ENCODE data around the gene UPP2.

Gene UPP2

DNA sequence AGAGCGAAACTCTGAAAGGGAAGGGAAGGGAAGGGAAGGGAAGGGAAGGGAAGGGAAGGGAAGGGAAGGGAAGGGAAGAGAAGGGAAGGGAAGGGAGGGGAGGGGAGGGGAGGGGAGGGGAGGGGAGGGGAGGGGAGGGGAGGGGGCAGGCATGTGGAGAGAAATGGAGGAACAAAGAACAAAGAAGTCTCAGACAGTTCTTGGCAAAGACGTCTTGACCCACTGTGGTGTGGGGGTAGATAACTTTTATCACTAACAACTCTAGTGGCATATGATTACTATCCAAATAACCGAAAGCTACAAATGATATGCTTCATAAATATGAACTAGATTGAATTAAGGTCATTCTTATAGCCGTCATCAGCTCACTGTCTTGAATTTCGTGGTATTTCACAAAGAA, 3.2 kb downstream of the UPP2 start:
- DNase-seq (ENCODE audit: low spot score) = no peak

DNA sequence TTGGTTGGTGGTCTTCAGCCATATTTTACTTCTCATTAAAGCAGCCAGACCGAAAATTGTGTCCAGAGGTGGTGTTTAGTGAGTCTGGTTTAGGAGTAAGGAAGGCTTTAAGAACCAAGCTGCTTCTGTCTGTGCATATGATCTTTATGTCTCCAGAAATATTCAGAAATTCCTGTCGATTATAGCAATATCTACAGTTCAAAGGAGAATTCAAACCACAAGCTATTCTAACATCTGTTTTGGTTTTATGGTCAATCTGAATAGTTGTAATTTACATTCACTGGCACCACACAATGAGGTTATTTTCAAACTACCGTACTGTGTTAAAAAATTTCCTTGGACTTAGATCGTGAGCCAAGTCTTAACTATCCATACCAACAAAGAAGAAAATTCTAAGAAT, 11.3 kb downstream of the UPP2 start:
- DNase-seq (ENCODE audit: low spot score) = no peak

DNA sequence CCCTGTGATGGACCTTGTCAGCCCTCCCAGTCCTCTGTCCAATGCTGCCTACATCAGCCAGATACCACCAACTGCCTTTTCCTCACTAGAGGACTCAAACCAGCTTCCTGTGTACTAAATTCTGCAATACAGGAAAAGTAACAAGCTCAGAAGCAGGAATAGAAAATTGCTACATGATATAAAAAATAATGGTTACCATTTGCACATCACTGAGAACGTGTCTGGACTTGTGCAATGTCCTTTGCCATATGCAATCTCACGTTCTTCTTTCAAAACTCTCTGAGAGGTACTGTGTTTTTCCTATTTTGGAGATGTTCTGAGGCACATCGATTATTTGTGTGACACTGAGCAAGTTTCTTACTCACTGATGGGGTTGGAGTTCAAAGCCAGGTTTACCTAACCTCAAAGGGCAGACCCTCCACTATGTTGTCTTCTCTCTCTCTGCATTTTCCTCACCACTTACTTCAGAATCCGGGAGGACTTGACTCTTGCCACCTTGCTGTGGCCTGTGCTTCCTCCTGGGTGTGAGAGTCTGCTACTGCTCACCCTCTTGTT, 12.1 kb downstream of the UPP2 start:
- no peak for DNase-seq (ENCODE audit: low spot score)

DNA sequence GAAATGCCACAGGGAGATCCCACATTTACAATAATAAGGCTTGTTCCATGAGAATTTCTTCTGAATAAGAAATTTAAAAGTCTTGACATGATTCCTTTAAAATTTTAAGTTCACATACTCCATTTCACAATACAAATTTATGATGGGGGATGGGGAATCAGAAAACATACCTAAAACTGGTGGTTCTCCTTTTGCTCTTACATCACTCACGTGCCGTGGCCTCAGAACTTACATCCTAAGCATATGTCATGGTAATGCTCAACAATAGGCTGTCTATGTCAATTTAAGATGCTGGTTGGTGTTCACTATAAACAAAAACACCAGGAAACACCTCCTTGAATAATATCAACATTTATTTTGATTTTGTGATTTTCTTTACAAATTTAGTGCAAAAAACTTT, 12.8 kb downstream of the UPP2 start:
- no peak for DNase-seq (ENCODE audit: low spot score)

DNA sequence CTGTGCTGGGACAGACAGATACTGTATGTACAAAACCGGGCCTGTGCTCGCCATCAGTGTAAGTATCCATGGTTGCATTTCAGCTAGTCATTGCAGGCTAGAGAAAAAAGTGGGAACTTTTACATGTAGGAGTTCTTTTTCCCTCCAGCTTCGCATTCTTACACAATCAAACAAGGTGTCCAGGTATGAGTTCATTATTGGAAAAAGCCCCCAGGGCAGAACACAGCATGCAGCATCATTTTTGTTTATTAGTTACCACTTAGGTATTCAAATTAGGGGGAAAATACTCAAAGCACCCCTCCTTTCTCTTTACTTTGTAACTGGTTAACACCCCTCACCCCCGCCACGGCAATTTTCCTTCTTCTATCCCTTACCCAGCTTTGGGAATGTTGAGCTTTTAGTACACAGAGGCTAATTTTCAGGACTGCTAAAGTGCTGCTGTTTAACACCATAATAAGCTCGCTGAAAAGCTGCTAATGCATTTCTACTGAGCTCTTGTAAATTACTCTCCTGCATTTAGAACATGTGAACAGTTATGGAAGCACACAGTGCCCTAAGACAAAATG, 13.6 kb downstream of the UPP2 start:
- no peak for DNase-seq (ENCODE audit: low spot score)

DNA sequence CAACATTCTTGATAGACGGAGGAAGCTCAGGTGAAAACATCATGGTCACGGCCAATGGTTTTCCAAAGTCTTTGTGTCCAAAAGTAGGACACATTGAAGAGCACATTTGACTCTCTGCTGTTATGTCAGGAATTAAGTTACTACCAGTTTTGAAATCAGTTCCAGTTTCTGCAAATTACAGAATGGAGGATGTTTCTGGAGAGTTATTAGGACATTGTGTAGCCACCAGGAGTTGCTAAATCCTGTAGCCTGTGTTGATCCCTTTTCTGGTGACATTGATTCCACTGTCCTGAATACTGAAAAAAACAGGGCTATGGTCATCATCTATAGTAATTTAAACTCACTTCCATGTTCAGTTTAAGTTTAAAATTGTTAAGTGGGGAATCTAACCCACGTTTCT, 15.3 kb downstream of the UPP2 start:
- no peak for DNase-seq (ENCODE audit: low spot score)

DNA sequence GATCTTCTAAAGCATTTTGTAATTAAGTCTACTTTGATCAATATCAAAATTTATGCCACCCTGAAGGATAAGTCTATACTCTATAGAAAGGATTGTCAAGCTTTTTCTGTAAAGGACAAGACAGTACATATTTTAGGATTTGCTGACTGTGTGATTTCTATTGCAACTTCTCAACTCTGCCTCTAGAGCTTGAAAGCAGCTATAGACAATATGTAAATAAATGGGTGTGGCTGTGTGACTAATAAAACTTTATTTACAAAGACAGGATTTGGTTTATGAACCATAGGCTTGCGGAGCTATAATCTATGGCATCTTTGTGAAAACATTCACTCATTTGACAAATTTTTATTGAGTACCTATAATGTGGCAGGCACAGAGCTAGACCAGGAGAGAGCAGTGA, 18.4 kb downstream of the UPP2 start:
- DNase-seq (ENCODE audit: low spot score) = no peak

DNA sequence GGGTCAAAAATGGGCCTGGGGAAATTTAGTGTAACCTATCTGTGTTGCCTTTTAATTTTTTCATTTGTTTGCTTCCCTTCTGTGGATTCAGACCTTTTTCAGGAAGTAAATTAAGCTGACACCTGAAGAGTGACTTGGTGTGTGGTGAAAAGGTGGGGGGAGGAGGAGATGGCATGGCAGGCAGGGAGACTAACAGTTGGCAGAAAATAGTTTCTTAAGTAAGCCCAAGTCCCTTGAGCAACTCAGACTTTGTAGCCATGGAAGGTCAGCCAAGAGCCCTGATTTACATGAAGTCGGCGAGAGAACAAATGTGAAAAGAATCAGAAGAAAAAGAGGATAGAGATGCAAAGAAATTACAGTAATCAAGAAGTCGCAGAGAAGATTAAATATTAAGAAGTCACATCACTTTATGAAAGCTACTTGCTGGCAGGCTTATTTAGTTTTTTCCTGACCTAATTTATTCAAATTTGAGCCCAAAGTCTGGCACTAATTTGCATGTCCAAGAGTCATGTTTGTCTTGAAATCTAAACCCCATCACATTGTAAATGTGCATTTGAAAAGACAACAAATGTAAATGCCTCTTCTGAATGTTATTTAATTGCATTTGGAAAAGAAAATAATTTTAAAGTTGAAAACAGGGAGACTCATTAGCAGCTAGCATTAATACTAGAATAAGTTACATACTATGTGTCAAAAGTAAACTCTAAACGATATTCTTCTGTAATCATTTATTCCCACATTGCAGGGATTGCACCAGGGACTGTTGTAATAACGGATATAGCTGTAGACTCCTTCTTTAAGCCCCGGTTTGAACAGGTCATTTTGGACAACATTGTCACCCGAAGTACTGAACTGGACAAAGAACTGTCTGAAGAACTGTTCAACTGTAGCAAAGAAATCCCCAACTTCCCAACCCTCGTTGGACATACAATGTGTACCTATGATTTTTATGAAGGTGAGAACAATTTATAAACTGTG, 19.3 kb downstream of the UPP2 start:
- no peak for DNase-seq (ENCODE audit: low spot score)

DNA sequence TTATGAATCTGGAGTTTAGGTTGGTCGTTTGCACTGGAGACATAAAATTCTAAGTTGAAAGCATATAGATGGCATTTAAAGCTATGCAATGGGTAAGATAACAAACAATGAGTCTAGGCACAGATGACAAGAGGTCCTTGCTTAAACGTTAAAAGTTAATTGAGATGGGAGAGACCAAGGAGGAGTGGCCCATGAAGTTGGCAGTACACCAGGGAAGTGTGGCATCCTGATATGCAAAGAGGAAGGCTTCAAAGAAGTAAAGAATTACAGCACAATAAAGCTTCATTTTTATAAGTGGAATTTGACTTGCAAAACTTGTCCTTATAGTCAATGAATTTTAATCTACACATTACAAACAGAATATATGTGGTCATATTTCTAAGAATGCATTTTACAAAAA, 23.2 kb downstream of the UPP2 start:
- no peak for DNase-seq (ENCODE audit: low spot score)

DNA sequence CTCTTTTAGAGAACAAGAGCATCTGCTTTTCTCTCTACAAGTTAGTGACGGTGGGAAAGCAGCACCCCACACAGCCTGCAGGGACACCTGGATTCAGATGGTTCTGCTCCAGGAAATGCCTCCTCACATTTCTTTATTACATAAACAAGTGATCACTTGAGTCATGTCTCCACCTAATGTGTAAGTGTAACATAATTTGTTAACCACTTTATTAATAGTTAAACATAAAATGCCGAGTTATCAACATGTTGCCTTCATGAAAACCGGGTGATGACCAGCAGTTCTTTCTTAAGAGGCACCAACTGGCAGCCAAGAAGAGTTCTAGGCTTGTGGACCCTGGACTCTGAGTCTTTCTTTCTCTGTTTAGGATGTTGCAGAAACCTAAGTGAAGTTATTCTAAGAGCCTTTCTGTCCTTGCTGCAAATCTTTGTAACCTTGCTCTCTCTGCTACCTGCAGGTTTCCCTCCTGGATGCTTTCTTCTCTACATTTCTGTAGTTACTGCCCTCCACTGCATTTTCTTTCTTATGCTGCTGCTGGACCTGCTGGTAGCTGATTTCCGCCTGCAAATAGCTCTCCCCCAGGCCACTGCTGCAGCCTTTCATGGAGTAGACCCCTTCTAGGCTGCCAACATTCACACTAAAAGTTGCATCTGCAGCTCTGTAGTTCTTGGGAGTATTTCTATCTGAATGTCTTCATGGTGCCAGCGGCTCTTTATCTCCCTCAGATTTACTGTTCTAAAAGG, 24.3 kb downstream of the UPP2 start:
- no peak for DNase-seq (ENCODE audit: low spot score)

DNA sequence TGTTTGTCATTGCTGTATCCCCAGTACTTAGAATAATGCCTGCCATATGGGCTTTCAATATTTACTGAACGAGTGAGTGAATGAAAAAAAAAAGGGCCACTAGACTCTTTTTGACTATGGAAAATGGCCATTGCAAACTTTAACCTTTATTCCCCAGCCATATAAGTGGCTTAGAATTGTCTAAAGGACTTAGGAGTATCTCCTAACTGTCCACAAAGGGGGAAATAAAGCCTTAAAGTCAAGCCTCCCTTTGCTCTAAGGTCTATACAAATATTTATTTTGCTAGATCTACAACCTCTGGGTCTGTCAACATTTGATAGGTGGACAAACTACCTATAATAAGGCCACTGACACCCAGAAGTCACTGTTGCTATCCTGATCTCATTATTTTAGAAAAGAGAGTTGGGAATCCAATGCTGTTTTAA, 25.7 kb downstream of the UPP2 start:
- DNase-seq (ENCODE audit: low spot score) = no peak

DNA sequence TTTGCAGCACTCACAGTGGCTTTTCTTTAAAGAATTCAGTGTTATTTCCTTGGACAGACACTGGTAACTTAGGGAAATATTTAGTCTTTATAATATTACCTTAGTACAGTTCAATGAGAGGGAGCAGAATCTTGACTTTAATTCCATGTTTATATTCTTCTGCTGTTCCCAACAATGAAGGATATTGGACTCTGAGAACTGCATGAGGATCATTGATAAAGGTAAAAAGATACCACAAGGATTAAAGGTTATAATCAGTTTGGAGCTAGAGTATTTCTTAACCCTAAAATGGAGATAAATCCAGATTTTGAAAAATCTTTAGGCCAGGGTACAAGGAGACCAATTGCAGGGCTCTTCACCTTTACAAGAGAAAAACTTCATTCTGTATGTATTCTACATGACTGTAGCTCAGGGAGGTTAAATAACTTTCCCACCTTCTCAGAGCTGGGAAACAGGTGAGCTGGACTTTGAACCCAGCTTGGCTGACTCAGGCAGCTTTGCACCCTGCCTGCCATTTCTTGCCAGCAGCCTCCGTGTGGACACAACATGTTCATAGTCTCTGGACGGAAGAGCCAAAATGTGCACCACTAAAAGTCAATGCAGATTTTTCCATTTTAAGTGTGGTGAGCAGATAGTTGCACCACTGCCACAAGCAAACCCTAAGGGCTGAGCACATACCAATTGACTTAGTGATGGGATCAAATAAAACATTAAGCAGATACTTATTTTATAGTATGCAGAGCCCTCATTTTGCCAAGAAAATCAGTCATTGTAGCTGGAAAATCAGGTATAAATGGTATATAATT, 26.7 kb downstream of the UPP2 start:
- no peak for DNase-seq (ENCODE audit: low spot score)

DNA sequence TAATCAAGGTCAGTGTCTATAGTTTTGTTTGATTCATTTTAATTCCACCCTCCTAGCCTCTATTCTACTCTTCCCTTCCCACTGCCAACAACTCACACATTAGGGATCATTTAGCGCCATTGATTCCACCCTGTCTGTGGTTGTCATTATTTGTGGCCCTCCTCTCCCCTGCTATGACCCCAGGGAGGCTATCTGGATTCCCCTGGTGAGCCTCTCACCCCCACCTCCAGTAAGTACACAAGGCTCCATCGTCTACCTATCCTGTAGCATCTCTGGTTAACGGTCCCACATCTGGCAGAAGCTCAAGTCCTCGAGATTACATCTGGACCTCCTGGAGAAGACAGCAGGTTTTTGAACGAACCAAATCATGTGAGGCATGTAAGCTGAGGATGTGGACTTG, 27.4 kb downstream of the UPP2 start:
- no peak for DNase-seq (ENCODE audit: low spot score)

DNA sequence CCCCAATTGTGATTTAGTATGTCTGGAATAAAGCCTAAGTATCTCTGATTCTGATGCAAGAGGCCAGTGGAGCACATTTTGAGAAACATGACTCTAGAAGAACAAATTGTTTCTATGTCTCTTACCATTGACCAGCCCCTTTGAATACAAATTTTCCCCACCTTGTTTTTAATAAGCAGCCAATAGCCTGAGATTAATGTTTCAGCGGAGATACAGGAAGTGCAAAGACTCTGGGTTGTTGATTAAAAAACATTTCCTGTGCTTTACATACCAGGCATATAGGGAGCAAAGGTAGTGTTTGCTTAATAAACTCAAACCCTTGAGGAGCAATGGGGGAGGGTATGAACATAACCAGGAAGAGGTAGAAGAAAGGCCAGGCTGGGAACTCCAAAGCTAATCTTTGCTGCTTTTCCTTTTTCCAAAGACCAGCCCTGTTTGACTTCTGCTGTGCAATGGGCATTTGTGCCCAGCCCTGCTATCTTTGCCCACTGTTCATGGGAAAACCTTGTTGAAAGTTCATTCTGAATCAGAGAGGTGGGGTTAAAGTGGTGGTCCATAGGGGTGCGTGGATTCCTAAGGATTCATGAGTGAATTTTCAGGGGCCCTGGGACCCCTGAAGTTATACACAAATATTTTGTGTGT, 29.3 kb downstream of the UPP2 start:
- DNase-seq (ENCODE audit: low spot score) = no peak

DNA sequence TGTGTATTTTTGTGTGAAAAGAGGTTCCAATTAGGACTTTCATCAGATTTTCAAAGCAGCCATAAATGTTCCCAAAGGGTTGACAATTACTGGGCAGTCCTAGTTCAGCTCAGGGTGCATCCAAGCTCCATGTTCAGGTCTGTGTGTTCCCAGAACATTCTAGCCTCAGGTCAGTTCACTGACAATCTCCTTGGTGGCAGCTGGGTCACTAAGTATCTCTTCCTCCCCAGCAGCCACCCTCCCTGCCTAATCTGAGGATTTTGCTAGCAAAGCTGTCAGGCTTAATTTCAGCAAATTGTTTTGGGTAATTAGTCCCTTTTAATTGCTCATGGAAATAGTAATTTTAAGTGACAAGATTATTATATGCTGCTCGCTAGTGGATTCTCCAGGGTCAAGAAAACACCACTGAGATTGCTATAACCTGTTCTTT, 29.8 kb downstream of the UPP2 start:
- no peak for DNase-seq (ENCODE audit: low spot score)

DNA sequence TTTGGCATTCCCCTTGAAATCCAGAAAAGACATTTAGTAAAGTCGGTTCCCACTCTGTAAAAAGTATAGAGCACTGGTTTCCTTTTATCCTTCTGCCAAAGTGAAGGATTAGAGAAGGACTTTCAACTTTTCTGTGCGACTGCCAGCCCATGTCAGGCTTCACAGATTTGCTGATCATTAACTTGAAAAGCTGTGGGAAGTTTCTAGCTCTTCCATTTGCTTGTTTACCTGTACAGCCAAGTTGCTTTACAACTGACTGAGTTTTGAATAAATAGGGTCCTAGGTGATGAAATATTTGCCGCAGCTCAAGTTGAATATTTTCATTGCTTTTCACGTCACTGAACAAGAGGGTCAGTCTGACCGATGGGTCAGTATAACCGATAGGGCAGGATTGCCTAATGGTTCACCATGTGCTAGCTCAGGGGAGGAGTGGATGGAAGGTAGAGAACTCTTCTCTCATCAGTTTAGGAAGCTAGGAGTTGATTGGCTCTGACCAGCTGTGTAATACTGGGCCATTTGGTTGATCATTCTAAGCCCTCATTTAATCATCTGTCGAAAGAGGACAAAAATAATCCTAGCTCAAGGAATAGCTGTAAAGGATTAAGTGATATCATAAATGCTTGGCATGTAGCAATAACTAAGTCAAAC, 30.4 kb downstream of the UPP2 start:
- DNase-seq (ENCODE audit: low spot score) = no peak

DNA sequence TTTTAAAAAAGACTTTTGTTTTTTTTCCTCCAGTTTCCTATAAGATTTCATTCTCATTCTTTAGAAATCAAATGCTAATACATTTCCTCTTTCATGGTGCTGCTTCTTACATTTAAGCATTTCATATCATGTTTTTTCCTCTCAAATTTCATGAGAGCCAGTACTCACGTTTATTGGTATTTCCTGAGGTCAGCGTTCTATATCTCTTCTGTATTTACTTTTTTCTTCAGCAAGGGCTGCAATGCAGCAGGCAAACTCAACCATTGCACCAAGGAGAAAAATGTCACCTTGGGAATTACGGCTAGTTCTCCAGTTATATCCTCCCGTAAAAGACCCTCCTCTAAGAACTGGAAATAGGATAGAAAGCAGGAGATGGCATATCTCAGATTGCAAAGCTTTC, 32.4 kb downstream of the UPP2 start:
- DNase-seq (ENCODE audit: low spot score) = no peak

DNA sequence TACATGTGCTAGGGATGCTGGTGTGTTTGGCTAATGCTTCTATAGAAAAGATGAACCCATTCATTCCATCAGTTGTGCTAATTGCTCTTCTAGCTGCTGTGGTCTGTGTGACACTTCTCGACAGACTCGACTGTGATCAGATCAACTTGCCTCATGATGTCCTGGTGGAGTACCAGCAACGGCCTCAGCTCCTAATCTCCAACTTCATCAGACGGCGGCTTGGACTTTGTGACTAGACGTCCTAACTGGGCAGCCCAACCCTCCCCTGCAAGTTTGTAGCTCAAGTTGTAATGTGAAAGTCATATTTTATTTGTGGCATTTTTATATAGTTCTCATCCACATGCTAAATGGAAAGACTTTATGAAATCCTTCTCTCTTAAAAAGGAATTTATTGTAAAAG, 33.0 kb downstream of the UPP2 start:
- no peak for DNase-seq (ENCODE audit: low spot score)

DNA sequence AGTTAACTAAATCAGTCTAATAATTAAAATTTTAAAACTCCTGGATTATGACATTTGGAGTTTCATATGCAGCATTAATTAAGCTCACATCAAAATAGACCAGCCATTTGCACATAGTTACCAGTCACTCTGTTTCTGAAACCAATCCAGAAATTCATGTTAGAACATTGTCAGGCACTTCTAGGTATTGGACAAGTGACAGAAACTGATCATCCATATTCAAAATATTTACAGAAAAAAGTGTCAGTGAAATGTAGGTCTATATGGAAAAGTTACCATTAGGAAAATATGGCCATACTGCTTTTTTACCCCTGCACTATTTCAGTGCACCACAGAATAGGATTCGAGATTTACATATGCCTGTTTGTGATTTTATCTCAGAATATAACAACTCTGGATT, 33.4 kb downstream of the UPP2 start:
- no peak for DNase-seq (ENCODE audit: low spot score)

DNA sequence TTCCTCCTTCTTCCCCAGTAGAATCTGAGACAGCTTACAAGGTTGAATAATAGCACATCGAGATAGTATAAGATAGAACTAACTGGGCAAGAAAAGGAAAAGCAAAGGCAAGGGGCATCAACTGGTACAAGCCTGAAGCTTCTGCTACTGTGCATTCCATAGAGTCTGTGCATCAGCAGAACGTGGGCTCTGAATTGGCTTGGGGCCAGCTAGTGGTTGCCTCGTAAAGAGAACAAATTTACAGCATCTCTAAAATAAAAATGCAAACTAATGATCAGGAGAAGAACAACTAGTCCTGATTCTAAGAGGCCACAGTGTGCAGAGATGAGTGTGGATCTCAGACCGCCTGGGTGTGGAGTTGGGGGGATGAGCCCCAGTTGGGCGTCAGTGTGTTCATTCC, 36.6 kb downstream of the UPP2 start:
- DNase-seq (ENCODE audit: low spot score) = no peak

DNA sequence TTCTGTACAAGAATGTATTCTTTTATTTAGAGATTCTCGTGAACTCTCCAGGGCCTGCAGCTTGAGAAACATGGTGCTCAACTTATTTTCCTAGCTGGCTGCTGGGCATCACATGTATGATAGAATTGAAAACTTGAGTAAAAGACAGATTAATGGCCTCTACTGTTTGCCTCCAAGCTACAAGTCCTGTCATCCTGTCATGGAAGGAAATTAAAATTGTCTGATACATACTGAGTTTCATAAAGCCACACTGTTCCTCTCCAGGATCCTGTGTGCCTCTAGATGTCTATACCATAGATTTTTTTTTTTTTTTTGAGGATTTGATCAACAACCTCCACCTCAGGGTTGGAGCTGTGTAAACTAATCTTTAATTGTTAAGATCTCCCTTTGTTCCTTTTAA, 38.5 kb downstream of the UPP2 start:
- DNase-seq (ENCODE audit: low spot score) = no peak
